ENCODE data around the gene FGF10. TPM values are rescaled to one million over a fixed set of nuclear protein-coding genes. Genes with fewer than 3 reads are reported as not detected.

Gene FGF10
- total RNA-seq, result 3.5 TPM

DNA sequence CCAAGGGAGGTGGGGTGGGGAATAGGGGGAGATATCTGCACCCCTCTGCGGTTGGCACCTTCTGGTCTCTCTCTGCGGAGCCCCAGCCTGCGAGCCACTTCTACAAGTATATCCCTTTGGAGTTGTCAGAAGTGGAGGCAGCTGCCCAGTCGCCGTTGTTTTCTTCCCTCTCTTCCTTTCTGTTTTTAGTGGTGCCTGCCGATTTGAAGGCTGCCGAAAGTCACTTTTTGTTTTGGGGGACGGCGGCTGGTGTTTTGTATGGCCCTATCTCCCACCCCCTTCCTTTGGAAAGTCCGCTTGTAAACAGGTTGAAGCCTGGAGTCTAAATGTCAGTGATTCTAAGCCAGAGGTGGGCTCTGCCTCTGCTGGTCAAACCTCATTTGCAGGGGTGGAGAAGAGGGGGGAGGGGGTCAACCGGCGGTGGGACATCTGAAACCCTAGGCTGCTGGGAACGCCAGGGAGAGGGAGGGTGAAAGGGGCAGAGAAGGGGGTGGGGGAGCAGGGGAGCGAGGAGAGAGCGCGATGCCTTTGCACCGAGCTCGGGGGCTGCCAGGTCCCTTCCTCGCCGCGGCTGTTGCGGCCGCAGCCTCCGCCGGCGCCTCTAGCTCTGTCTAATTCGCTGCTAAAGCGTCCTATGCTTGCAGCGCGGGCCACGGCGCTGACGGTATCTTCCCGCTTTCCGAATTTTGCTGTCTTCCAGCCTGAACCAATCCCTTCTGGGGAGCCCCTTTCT, at the start of gene FGF10:
TSS of gene FGF10 (minus strand) at position 331 of the 733 bp plus-strand sequence. CDS start 738 bp downstream, outside the sequence.
- no peak for DNase-seq (ENCODE audit: low spot score)

GRCh38 chr5:44426944-44427343, 37.7 kb upstream of the FGF10 start:
- no peak for DNase-seq (ENCODE audit: low spot score)

- DNase-seq (ENCODE audit: low spot score), result no peak
Measured at GRCh38 chr5:44412286-44412685, 23.1 kb upstream of the FGF10 start.

DNA sequence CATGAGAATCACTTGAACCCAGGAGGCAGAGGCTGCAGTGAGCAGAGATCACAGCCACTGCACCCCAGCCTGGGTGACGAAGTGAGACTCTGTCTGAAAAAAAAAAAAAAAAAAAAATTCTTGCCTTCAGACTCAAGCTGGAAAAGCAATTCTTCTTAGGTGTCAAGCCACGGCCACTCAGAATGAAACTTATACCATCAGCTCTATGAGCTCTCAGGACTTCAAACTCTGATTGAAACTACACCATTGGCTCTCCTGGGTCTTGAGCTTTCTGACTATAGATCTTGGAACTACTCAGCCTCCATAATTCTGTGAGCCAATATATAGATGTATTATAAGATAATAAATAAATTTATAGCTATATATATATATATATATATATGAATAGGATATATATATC, 12.9 kb upstream of the FGF10 start:
- DNase-seq (ENCODE audit: low spot score), result no peak

DNA sequence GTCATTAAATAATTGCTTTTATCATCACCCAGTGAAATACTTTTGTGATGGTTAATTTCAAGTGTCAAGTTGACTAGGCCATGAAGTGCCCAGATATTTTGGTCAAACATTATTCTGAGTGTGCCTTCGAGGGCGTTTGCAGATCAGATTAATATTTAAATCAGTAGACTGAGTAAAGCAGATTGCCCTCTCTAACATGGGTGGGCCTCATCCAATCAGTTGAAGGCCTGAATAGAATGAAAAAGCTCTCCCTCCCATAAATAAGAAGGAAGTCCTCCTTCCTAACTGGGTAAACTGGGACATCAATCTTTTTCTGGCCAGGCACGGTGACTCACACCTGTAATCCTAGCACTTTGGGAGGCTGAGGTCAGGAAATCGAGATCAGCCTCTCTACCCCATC, 12.4 kb upstream of the FGF10 start:
- DNase-seq (ENCODE audit: low spot score), result no peak

GRCh38 chr5:44398382-44398781, 9.2 kb upstream of the FGF10 start:
- DNase-seq (ENCODE audit: low spot score), result no peak

DNA sequence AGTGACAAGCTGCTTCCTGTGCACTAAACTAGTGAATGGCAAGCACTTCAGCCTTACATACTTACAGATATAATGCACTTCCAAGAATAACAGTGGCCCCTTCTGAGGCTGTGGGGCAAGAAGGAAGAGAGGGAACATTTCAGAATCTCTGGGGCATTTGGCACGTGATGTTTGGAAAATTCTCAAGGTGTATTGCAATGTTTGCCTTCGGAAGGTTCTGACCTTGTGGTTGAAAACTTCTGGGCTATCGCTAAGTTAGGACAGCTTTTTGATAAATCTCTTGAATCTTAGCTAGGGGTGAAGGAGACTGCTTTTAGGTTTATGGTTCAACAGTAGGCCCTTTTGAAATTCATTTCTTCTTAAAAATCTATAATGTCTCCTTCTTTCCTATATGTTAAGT, 7.1 kb upstream of the FGF10 start:
- DNase-seq (ENCODE audit: low spot score), result no peak

DNA sequence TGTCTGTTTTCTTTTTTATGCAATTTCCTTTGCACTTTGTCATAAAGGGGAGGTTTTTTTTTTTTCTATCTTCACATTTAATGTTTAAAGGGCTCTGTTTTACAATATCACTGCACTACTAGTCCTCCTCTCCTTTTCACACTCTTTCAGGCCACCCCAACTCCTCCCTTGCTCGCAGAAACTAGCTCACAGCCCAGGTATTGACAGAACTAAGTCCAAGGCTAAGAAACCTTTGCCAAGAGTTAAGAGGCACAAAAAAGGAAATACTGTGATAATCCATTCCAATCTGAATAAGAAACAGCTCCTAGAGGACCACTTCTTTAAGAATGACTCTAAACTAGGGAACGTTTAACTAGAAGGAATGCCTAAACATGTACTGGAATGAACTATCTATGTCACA, 1.1 kb upstream of the FGF10 start:
- no peak for DNase-seq (ENCODE audit: low spot score)

GRCh38 chr5:44389823-44390143, 563 bp upstream of the FGF10 start:
- no peak for DNase-seq (ENCODE audit: low spot score)

- DNase-seq (ENCODE audit: low spot score), result no peak
Measured at GRCh38 chr5:44388321-44389089, 715 bp downstream of the FGF10 start.

DNA sequence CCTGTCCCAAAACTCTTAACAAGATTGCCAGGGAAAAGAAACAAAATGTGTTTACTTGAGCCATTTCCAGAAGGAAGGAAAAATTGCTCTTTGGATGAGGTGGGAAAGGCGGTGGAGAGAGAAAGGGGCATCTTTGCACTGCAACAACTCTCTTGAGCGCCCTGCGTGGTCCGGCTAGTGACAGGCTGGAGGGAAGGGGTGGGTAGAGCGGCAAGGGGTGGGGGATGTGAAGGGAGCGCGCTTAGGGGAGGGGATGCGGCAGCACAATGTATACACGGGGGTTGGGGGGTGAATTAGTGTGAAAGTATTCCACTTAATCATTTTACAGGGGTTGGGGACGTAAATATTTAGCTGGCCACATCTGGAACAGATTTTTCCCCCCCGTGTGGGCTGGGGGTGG, 1.3 kb downstream of the FGF10 start:
- DNase-seq (ENCODE audit: low spot score), result no peak

- DNase-seq (ENCODE audit: low spot score), result no peak
Measured at GRCh38 chr5:44387406-44387805, 1.8 kb downstream of the FGF10 start.

GRCh38 chr5:44385291-44385900, 3.8 kb downstream of the FGF10 start:
- no peak for DNase-seq (ENCODE audit: low spot score)

DNA sequence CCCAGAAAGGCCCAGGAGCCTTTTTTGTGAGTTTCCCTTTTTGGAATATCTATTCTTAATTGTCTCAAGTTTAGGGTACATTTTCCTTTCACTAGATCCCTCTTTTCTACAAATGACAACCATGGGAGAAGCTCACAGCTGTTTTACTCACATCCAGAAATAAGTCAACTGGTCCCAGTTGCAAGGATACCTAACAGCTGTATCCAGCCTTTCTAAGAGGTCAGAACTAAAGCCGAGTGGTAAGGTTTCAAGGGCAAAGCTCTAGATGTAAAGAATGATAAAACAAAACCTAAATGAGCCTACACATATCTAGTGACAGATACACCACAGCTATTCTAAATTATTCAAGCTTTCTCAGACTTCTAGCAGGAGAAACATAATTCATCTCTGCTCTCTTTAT, 4.4 kb downstream of the FGF10 start:
- DNase-seq (ENCODE audit: low spot score), result no peak

DNA sequence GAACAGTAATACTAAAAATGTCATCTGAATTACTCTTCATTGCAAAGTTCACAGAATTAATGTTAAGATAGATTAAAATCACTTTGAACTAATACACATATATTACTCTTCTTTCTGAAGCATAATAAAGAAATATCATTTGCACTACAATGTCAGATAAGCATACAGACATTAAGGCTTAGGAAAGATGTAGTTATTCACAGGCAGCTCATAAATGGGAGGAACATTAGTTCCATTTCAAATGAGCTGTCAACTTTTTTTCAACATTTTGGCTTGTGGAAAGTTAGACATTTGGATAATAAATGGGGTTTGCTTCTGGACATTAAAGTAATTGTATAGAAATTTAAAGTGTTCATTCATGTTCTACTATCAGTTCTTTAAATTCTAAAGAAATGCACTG, 6.3 kb downstream of the FGF10 start:
- no peak for DNase-seq (ENCODE audit: low spot score)

- DNase-seq (ENCODE audit: low spot score), result no peak
Measured at GRCh38 chr5:44377057-44377456, 12.2 kb downstream of the FGF10 start.

GRCh38 chr5:44372028-44372427, 17.2 kb downstream of the FGF10 start:
- no peak for DNase-seq (ENCODE audit: low spot score)

DNA sequence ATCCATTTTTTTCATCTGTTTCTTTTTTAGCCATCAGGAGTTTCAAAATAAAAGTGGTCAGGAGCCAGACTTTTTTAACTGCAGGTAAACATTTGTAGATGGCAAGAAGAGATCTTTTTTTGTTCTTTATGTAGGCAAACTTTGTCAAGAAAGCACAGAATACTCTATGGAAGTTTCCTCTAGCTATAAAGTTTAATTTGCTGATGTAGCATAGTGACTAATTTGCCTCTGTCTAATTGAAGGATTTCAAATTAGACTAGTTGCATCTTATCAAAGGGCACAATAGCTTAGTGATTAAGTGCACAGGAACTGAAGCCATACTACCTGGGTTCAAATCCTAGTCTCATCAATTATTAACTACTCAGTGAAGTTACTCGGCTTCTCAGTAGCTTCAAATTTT, 22.0 kb downstream of the FGF10 start:
- DNase-seq (ENCODE audit: low spot score), result no peak

- no peak for DNase-seq (ENCODE audit: low spot score)
Measured at GRCh38 chr5:44365345-44365744, 23.9 kb downstream of the FGF10 start.

DNA sequence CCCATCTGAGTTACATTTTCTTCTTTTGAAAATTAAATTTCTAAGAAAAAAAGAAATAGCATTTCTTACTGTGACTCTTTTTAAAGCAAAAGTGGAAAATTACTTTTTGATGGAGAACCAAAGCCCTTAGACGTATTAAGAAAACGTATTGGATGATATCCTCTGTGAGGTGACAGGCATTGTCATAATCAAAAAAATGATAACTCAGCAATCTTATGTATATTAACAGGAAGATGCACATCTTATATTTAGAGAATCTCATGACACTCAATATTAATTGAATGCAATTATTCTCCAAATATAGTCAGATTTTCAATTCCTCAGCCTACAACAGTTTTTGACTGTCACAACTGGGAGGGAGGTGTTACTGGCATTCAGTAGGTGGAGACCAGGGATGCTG, 25.1 kb downstream of the FGF10 start:
- DNase-seq (ENCODE audit: low spot score), result no peak

GRCh38 chr5:44361342-44362001, 27.7 kb downstream of the FGF10 start:
- DNase-seq (ENCODE audit: low spot score), result no peak

GRCh38 chr5:44360919-44361318, 28.3 kb downstream of the FGF10 start:
- no peak for DNase-seq (ENCODE audit: low spot score)

DNA sequence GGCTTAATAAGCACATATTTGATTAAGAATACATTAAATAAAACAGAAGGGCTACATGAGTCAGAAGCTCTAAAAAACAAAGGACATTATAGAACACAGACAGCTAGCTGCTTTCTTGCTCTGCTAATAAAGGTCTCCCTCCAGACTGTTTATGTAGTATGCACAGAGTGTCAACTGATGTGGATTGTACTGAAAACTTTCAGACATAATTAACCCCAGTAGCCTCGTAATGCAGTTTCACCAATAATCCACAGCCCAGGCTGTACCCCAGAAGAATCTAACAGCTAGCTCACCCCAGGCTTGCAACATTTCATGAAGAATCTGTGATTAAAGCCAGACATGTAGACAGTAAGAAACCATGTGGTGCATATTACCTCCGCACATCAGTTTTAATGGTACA, 30.8 kb downstream of the FGF10 start:
- DNase-seq (ENCODE audit: low spot score), result no peak
